ENCODE measurements around the gene WDR93.

The WDR93 gene

GRCh38 chr15:89731275-89731674 is 40.7 kb downstream of the WDR93 start:
- Histone ChIP-seq H3K27ac (ENCODE audit: low read depth, low read length) (no peak overlapping the region), H3K36me3 (ENCODE audit: control insufficient read depth, low read length) (no peaks in the 10 kb centered on the region), H3F3A (ENCODE audit: control insufficient read depth, insufficient read depth) (no peaks in the 10 kb centered on the region), H3K4me3 (ENCODE audit: low read length) (no peak overlapping the region), H3K4me2 (ENCODE audit: low read length) (no peak overlapping the region), H4K20me1 (ENCODE audit: control insufficient read depth, insufficient read depth, low read depth, low read length) (no peaks in the 10 kb centered on the region), H3K4me1 (ENCODE audit: control insufficient read depth, low read length) (no peaks in the 10 kb centered on the region), H3K9me3 (ENCODE audit: control insufficient read depth, insufficient read depth, low read length) (no peaks in the 10 kb centered on the region), H3K79me2 (ENCODE audit: control insufficient read depth, low read length) (no peaks in the 10 kb centered on the region), H3K9me2 (replicated peaks; ENCODE audit: control insufficient read depth, low read length) (no peaks in the 10 kb centered on the region), H3K27me3 (ENCODE audit: control insufficient read depth, low read length) (peaks cover 10% of the 10 kb centered on the region)
- TF ChIP-seq CTCF (IDR thresholded peaks at IDR 0.05; ENCODE audit: low read depth, low read length, poor library complexity, severe bottlenecking) (no peak), EZH2phosphoT487 (IDR thresholded peaks at IDR 0.05; ENCODE audit: borderline replicate concordance, low read length) (no peak)

- Histone ChIP-seq H3K4me2 (ENCODE audit: low read length) (no peak overlapping the region), H3F3A (ENCODE audit: control insufficient read depth, insufficient read depth) (no peaks in the 10 kb centered on the region), H3K4me3 (ENCODE audit: low read length) (no peak overlapping the region), H3K9me3 (ENCODE audit: control insufficient read depth, insufficient read depth, low read length) (no peaks in the 10 kb centered on the region), H3K79me2 (ENCODE audit: control insufficient read depth, low read length) (no peaks in the 10 kb centered on the region), H4K20me1 (ENCODE audit: control insufficient read depth, insufficient read depth, low read depth, low read length) (no peaks in the 10 kb centered on the region), H3K4me1 (ENCODE audit: control insufficient read depth, low read length) (no peaks in the 10 kb centered on the region), H3K27ac (ENCODE audit: low read depth, low read length) (no peak overlapping the region), H3K27me3 (ENCODE audit: control insufficient read depth, low read length) (peaks cover 10% of the 10 kb centered on the region), H3K36me3 (ENCODE audit: control insufficient read depth, low read length) (no peaks in the 10 kb centered on the region), H3K9me2 (replicated peaks; ENCODE audit: control insufficient read depth, low read length) (no peaks in the 10 kb centered on the region)
- TF ChIP-seq EZH2phosphoT487 (IDR thresholded peaks at IDR 0.05; ENCODE audit: borderline replicate concordance, low read length), result no peak
- TF ChIP-seq CTCF (IDR thresholded peaks at IDR 0.05; ENCODE audit: low read depth, low read length, poor library complexity, severe bottlenecking), result no peak
Observed at GRCh38 chr15:89732451-89733172, 42.0 kb downstream of the WDR93 start.

- no peak overlapping the region for H3K4me2 ChIP-seq (ENCODE audit: low read length)
- no peaks in the 10 kb centered on the region for H3K36me3 ChIP-seq (ENCODE audit: control insufficient read depth, low read length)
- no peaks in the 10 kb centered on the region for H4K20me1 ChIP-seq (ENCODE audit: control insufficient read depth, insufficient read depth, low read depth, low read length)
- H3K27me3 ChIP-seq (ENCODE audit: control insufficient read depth, low read length), result peaks cover 10% of the 10 kb centered on the region
- no peaks in the 10 kb centered on the region for H3K9me2 ChIP-seq (replicated peaks; ENCODE audit: control insufficient read depth, low read length)
- H3K9me3 ChIP-seq (ENCODE audit: control insufficient read depth, insufficient read depth, low read length), result no peaks in the 10 kb centered on the region
- no peaks in the 10 kb centered on the region for H3K79me2 ChIP-seq (ENCODE audit: control insufficient read depth, low read length)
- H3F3A ChIP-seq (ENCODE audit: control insufficient read depth, insufficient read depth), result no peaks in the 10 kb centered on the region
- no peak for TF ChIP-seq CTCF (IDR thresholded peaks at IDR 0.05; ENCODE audit: low read depth, low read length, poor library complexity, severe bottlenecking)
- no peak for TF ChIP-seq EZH2phosphoT487 (IDR thresholded peaks at IDR 0.05; ENCODE audit: borderline replicate concordance, low read length)
- no peak overlapping the region for H3K27ac ChIP-seq (ENCODE audit: low read depth, low read length)
- no peak overlapping the region for H3K4me3 ChIP-seq (ENCODE audit: low read length)
- no peaks in the 10 kb centered on the region for H3K4me1 ChIP-seq (ENCODE audit: control insufficient read depth, low read length)
Observed at GRCh38 chr15:89735773-89736172, 45.2 kb downstream of the WDR93 start.
